Osteoblast (primary cell): Measurements from ENCODE around the gene RRAS2. TPM values are rescaled to one million over a fixed set of nuclear protein-coding genes. Genes with fewer than 3 reads are reported as not detected.

Experiments used
- DNase-seq: peaks from one replicate; pipeline ENCODE4 v3.0.0; 2011; ENCODE audit warnings: low spot score, mixed read lengths; ENCODE audit not compliant: insufficient read length; ENCODE audit errors: missing footprints
- H2AFZ ChIP-seq: 2 replicates; pipeline ENCODE4 v1.6.0; 2011; ENCODE audit warnings: mild to moderate bottlenecking, low read length
- H3K27ac ChIP-seq: 2 replicates; pipeline ENCODE4 v1.5.1; 2011; ENCODE audit warnings: mild to moderate bottlenecking, low read depth, low read length, moderate library complexity
- H3K27me3 ChIP-seq: 2 replicates; pipeline ENCODE4 v1.6.0; 2012; ENCODE audit warnings: mild to moderate bottlenecking, control low read depth, inconsistent platforms, low read length, moderate library complexity; ENCODE audit not compliant: insufficient read depth
- H3K36me3 ChIP-seq: 2 replicates; pipeline ENCODE4 v1.5.1; 2011; ENCODE audit warnings: mild to moderate bottlenecking, low read length, control low read depth, moderate library complexity; ENCODE audit not compliant: insufficient read depth
- H3K4me1 ChIP-seq: 2 replicates; pipeline ENCODE4 v1.5.1; 2011; ENCODE audit warnings: mild to moderate bottlenecking, low read length, control low read depth, moderate library complexity; ENCODE audit not compliant: insufficient read depth
- H3K4me2 ChIP-seq: 2 replicates; pipeline ENCODE4 v1.6.0; 2011; ENCODE audit warnings: mild to moderate bottlenecking, low read length; ENCODE audit not compliant: insufficient read depth
- H3K4me3 ChIP-seq: fragments of 200-600 bp; sonication (generic); 3 replicates; pipeline ENCODE4 v1.5.1; 2012; ENCODE audit warnings: mild to moderate bottlenecking, low read length, inconsistent platforms; ENCODE audit not compliant: insufficient read depth
- H3K79me2 ChIP-seq: 2 replicates; pipeline ENCODE4 v1.6.0; 2012; ENCODE audit warnings: mild to moderate bottlenecking, low read length, control low read depth, inconsistent platforms; ENCODE audit not compliant: insufficient read depth
- H3K9me3 ChIP-seq: 2 replicates; pipeline ENCODE4 v1.5.1; 2011; ENCODE audit warnings: low read depth, low read length, control low read depth
- H4K20me1 ChIP-seq: 2 replicates; pipeline ENCODE4 v1.6.0; 2012; ENCODE audit warnings: mild to moderate bottlenecking, low read length, control low read depth; ENCODE audit not compliant: insufficient read depth
- CTCF ChIP-seq: IDR thresholded peaks from 2 replicates; pipeline ENCODE4 v1.5.1; 2011; ENCODE audit warnings: mild to moderate bottlenecking, low read depth, low read length, moderate library complexity; ENCODE audit errors: extremely low read depth
- total RNA-seq: library from RNA; depleted of rRNA; stranded (reverse); fragments of >200 nt; gene quantifications from 2 replicates; pipeline ENCODE4 v1.2.3, GENCODE V29; 2012

The RRAS2 gene
- total RNA-seq, 1 donor: 101 TPM

GRCh38 chr11:14273895-14274294, 85.1 kb downstream of the RRAS2 start:
- Histone ChIP-seq H3K27me3 (no peaks in the 10 kb centered on the region), H3K9me3 (no peaks in the 10 kb centered on the region), H4K20me1 (no peaks in the 10 kb centered on the region), H2AFZ (no peak overlapping the region), H3K27ac (no peak overlapping the region), H3K79me2 (no peaks in the 10 kb centered on the region), H3K4me1 (no peaks in the 10 kb centered on the region), H3K36me3 (peaks cover 17% of the 10 kb centered on the region), H3K4me3 (no peak overlapping the region), H3K4me2 (no peak overlapping the region)
- DNase-seq: no peak
- TF ChIP-seq CTCF: no peak

- H3K79me2 ChIP-seq: no peaks in the 10 kb centered on the region
- H3K4me2 ChIP-seq: no peak overlapping the region
- H3K27ac ChIP-seq: no peak overlapping the region
- no peak overlapping the region for H2AFZ ChIP-seq
- TF ChIP-seq CTCF: no peak
- no peak for DNase-seq
- H4K20me1 ChIP-seq: no peaks in the 10 kb centered on the region
- no peaks in the 10 kb centered on the region for H3K4me1 ChIP-seq
- H3K4me3 ChIP-seq: no peak overlapping the region
- H3K36me3 ChIP-seq: peaks cover 20% of the 10 kb centered on the region
- no peaks in the 10 kb centered on the region for H3K27me3 ChIP-seq
- no peaks in the 10 kb centered on the region for H3K9me3 ChIP-seq
Observed at GRCh38 chr11:14270690-14271542, 88.1 kb downstream of the RRAS2 start.

- H3K4me1 ChIP-seq: no peaks in the 10 kb centered on the region
- no peak overlapping the region for H3K4me2 ChIP-seq
- no peak overlapping the region for H2AFZ ChIP-seq
- no peaks in the 10 kb centered on the region for H4K20me1 ChIP-seq
- H3K36me3 ChIP-seq: peaks cover 23% of the 10 kb centered on the region
- H3K27me3 ChIP-seq: no peaks in the 10 kb centered on the region
- H3K9me3 ChIP-seq: no peaks in the 10 kb centered on the region
- no peak for TF ChIP-seq CTCF
- H3K79me2 ChIP-seq: no peaks in the 10 kb centered on the region
- no peak overlapping the region for H3K4me3 ChIP-seq
- H3K27ac ChIP-seq: no peak overlapping the region
- DNase-seq: no peak
Observed at GRCh38 chr11:14269692-14270573, 89.0 kb downstream of the RRAS2 start.
